ENCODE results near the gene BEND4.
"Not testable (repeated sequence)": the region's sequence is repeated elsewhere in the genome, so short reads cannot be mapped to it uniquely, and the experiment has no call there.

Gene BEND4

DNA sequence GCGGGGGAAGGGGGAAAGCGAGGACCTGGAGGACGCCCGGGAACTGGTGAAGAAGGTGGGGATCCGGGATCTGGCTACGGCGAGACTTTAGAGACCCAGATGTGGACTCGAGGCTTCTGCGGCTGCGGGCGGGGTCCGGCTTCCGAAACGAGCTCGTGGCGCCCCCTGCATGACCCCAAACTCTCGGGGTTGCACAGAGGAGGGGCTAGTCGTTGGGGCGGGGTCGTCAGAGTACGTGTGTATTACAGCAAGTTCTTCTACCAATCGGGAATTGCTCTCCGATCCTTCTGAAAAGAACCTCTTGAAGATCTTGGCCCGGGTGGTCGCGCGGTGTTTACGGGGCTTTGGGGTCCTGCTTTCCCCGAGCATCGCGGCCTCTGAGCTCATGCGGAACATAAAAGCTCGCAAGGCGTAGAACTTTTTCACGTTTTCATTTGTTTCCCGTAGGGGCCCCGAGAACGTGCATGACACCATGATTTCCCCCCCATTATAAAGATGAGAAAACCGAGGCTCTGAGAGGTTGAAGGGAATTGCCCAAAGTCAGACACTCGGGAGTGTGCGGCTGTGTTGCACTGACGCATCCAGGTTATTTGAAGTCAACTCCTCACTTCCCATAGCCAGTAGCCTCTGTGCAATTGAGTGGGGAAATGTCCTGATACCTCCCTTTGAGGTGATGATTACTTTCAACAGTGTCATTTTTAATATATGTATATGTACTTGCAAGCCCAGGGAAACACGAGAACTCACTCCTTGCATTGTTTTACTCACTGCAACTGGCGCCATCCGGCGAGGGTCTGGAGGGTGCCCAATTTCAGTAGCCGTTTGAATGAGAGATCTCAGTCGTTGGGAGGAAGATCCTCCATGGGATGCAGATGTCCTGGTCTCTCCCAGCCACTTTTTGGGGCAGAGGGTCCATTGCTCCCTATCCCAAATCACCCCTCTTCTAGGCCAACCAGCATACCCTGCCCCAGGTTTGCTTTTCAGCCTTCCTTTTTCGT is at the start of gene BEND4:
Gene BEND4 (minus strand): TSS at position 149 of the 998 bp plus-strand sequence. CDS start 512 bp downstream, outside the sequence.
- no peak for DNase-seq

DNA sequence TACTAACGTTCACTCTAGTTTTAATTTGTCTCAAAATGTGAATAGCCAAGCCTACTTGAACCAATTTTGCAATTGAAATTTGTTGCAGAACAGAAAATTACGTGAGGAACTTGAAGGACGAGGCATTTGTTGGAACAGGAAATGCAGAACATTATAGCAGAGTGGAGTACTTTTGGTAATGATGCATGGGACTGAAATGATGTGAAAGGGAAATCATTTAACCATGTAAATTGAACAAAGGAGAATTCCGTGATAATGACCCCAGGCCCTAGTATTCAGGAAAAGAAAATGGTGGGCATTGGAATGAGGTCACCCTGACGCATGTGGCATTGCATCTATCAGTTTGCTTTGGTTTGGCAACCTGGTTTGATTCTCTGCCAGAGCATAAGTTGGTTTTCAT is 44.9 kb upstream of the BEND4 start:
- no peak for DNase-seq

DNA sequence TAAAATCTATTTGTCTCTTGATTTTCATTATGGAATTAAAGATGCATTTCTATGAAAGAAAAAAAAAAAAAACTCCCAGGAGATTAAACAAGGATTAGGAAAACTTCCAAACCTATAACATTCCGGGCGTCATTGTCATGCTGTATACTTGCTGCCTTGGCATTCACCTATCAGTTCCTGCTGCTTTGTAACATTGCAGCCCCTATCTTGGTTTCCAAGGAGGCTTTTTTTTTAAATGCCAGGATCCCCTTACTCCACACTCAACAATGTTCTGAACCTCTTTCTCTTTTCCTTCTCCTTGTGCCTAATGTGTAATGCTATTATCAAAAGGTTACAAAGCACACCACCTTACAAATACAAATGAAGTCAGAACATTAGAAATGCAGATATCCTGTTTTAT is 20.5 kb upstream of the BEND4 start:
- no peak for DNase-seq

DNA sequence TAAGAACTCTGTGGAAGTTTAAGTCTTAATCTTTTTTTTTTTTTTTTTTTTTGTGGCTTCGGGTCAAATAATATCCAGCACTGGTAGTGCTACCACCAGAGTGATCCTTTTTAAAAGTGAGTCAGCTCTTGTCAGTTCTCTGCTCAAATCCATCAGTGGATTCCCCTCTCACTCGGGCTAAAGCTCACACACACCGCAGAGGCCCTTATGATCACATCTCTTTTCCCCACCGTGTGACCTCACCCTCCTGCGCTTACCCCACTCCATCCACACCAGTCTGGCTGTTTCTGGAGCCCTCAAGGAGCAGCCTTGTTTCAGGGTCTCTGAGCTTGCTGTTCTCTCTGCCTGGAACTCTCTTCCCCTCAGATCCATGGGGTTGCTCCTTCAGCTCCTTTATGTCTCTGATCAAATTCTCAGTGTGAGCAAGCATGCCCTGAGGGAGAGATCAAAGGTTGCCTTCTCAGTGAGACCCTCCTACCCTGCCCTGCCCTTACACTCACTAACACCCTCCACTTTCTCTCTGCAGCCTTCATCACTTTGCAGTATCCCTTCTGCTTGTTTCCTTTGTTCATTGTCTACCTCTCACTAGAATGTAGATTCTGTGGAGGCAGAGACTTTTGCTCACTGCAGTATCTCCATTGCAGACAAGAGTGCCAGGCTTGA is 19.8 kb upstream of the BEND4 start:
- no peak for DNase-seq

DNA sequence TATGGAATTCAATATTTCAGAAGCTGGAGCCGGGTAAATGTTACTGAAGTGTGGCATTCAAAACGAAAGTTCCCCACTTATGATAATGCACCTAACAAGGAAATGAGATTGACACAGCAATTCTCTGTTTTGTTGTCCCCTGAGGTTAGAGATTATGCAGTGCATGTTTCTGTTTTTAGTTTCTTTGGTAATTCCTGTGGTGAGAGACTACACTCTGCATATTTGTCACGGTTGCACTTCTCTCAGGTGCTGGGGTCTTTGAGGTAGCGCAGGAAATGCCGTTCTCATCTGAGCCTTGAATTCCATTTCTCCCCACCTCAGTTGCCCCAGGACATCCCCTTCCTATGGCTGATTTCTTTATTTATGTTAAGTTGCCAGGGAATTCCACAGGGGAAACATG is 15.3 kb upstream of the BEND4 start:
- no peak for DNase-seq

DNA sequence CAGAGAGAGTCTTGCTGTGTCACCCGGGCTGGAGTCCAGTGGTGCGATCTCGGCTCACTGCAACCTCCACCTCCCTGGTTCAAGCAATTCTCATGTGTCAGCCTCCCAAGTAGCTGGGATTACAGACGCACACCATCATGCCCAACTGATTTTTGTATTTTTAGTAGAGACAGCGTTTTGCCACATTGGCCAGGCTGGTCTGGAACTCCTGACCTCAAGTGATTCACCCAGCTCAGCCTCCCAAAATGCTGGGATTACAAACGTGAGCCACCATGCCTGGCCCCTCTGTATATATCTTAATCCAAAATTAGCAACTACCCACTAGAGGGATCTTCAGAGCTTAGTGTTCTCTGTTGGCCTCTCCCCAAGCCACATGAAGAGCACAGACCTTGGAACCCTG is 13.7 kb upstream of the BEND4 start:
- not testable (repeated sequence) for DNase-seq

DNA sequence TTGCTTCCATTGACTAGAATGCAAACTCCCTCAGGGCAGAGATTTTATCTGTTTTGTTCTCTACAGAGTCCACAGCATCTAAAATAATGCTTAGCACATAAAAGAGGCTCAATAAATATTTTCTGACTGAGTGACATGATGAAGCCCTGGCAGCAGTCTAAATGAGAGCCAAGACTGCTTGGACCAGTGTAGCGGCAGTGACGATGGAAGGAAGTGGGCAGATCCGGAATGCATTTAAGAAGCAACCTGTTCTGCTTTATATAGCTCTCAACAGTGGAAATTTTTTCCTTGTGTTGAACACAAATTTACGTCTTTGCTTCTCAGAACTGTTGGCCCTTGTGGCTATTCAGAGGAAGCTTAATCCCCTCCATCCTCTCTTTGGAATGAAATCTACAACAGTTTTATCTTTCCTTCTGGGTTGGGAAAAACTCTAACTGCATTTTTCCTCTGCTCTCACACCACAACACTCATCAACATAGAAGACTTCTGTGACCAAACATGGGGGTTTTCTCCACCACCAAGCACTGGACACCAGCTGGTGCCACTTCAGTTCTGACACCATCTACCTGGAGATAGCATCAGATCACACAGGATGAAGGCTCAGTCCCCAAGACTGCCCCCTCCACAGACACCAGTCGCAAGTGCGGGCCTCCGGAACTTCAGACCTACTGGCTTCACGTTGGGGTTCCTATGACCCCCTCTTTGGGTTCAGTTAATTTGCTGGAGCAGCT is 7.0 kb upstream of the BEND4 start:
- no peak for DNase-seq

DNA sequence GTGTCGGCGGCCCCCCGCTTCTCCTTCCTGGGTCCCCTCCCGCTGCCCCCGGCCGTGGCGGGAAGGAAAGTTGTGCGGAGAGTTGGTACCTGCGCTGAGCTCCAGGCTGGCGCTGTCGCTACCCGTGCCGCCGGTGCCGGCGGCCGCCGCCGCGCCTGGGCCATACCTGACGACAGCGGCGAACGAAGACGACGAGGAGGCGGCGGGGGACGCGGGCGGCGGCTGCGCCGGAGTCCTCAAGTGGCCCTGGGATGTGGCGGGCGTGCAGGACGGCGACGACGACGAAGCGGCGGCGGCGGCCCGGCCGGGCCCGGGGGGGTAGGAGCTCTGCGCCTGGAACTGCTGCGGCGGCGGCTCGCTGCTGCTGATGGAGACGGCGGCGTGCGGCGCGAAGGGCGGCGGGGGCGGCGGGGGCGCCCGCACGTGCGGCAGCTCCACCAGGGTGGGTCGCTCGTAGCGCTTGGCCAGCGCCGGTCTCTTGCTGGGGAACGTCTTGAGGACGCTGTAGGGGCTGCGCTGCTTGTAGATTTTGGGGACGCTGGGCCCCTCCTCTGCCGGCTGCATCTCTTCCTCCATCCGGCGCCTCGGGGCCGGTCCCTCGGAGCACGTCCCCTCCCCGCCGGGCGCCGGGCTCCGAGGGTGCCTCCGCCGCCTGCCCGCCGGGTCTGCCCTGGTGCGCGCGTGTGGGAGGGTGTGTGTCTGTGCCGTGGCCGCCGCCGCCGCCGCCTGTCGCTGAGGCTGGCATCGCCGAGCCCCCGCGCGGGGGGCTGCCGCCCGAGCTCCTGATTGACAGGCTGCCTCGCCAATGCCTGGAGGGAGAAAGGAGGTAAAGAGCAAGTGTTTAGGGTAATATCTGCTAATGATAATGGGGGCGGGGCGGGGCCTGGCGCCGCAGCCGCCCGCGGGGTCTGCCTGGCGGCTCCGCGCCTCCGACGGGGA is 618 bp downstream of the BEND4 start:
- peak; percentile 26 for DNase-seq

DNA sequence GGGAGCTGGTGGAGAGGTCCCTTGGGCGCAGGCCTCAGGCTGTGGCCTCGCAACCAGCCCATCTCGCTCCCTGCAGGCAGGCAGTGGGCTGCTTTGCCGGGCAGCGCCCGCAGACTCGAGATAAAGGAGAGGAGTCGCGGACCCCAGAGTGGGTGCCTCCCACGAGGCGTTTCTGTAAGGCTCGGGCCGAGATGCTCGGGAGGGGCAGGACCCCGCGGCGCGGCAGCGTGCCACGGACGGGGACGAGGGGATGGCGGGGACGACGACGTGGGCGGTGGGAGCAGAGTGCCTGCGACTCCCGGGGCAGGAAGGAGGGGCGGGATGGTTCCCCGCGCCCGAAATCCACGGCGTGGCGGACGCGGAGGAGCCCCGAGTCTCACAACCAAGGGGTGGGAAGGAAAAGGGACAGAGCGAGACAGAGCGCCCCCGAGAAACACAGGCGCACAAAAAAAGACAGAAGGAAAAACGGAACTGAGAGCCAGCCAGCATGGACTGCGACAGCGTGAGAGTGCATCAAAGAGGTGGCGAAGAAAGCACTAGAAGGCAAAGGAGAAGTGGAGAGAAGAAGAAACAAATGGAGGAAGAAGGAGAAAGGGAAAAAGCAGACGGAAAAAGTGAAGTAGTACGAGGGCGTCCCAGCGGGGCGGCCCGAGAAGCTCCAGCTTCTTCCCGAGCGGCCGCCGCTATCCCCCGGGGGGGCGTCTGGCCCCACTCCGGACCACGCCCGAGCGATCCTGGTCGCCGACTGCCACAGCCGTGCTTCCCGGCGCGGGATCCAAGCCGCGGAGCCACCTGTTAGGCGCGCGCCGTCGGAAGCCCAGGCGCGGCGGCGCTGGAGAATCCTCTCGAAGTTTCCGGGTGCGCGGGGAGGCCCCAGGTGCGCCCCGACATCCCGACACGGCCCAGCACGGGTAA is 1.5 kb downstream of the BEND4 start:
- no peak for DNase-seq

DNA sequence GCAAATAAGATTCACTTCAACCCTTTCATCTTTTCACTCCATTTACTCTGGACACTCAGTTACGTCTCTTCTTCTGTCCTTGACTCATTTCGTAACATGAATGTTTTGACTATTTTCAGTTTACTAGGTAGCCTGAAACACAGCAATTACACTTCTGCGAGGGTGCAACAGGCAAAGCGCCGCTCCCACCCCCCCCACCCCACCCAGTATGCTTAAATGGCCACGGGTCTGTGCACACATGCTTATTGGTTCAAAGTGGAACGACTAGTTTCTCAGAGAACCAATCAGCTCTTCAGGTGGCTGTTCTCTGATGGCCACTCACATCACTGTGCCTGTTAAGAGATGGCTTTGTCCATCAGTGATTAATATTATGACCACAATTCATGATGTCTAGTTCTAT is 3.5 kb downstream of the BEND4 start:
- no peak for DNase-seq

- DNase-seq: no peak
Measured at GRCh38 chr4:42148425-42148824, 4.0 kb downstream of the BEND4 start.

GRCh38 chr4:42144028-42144427 is 8.4 kb downstream of the BEND4 start:
- DNase-seq: no peak

GRCh38 chr4:42142591-42142990 is 9.9 kb downstream of the BEND4 start:
- no peak for DNase-seq

- DNase-seq: no peak
Measured at GRCh38 chr4:42136371-42136770, 16.1 kb downstream of the BEND4 start.

GRCh38 chr4:42133006-42133405 is 19.4 kb downstream of the BEND4 start:
- DNase-seq: no peak

- no peak for DNase-seq
Measured at GRCh38 chr4:42132099-42132498, 20.4 kb downstream of the BEND4 start.

DNA sequence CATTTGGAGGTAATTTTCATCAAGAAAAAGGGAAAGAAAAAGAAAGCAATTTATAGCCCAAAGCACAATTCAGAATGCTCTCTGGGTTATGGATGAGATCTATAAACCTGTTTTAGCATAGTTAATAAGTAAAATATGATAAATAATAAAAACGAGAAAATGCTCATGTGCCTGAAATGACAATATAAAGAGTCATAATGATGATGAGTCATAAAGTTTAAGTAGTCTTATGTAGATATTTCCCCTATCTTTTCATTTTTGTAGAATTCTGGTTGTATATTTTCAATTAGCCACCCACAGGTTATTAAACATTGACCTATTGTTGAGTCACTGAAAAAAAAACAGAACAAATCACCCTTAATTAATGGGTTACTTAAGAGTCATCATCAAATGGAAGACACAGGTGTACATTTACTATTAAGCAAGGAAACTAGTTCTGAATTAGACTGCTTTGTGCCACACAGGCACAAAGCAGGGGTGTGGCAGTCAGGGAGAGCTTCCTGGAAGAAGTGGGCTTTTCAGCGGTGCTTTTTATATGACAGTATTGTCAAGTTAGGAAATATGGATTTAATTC is 29.3 kb downstream of the BEND4 start:
- DNase-seq: no peak

DNA sequence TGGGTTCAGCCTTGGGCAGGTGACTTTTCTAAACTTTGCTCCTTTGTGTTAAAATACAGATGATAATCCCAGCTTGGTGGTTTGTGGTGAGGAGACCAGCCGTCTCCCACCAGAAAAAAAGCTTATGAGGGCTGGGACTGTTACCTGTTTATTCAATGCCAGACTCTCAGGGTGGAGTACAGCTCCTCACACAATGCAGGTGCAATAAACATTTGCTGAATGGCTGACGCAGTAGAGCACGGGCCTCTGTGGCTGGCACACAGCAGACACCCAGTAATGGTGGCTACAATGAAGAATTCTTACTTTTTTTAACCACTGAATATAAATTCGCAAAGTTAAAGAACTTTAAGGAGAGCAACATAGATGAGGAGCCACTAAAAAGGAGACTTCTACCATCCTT is 30.2 kb downstream of the BEND4 start:
- DNase-seq: no peak

GRCh38 chr4:42119886-42120285 is 32.6 kb downstream of the BEND4 start:
- no peak for DNase-seq

DNA sequence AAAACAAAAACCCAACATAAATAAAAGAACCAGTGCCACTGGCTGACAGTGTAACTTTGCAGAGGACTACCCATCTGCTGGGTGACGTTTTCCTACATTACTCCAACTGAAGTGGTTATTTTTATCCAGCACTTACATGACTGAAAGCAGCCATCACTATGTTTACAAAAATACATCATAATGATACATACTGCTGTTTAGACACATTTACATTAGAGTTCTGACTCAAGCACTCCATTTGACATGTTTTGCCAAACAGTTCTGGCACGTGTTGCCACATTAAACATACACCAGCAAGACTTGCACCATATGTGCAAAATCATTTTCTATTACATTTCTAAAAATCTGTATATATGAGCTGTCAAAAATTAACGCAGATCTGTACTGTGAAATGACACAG is 39.6 kb downstream of the BEND4 start:
- no peak for DNase-seq

DNA sequence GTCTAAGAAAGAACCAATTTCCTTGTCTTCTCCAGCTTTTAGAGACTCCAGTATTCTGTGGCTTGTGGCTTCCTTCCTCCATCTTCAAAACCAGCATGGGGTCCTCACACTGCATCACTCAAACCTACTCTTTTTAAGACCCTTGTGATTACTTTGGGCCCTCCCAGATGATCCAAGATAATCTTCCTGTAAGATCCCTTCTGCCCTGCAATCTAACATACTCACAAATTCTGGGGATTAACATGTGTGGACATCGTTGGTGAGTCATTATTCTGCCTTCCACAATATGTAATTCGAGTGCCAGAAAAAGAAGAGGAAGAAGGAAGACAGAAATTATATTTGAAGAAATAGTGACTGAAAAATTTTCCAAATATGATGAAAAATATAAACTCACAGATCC is 47.9 kb downstream of the BEND4 start:
- DNase-seq: no peak
